K562 (cell line): ENCODE data around the gene CYP2A6. TPM values are rescaled to one million over a fixed set of nuclear protein-coding genes. Genes with fewer than 3 reads are reported as not detected.

Experiments used
- BMI1 ChIP-seq: fragments of 150-350 bp; IDR thresholded peaks from 2 replicates; pipeline ENCODE4 v1.6.1; 2014; ENCODE audit warnings: low read length
- FOXP1 ChIP-seq: sonication (generic); formaldehyde crosslinking; IDR thresholded peaks from 2 replicates; pipeline ENCODE4 v1.8.0; 2022; ENCODE audit warnings: mild to moderate bottlenecking, missing genetic modification reagents
- GABPA ChIP-seq: fragments of 200-800 bp; sonication (Bioruptor generic); conservative IDR thresholded peaks from 2 replicates; pipeline ENCODE4 v1.6.1; 2016; ENCODE audit warnings: low read depth, missing genetic modification characterization, missing compliant biosample characterization
- GATAD2B ChIP-seq: fragments of 450-650 bp; IDR thresholded peaks from 2 replicates; pipeline ENCODE4 v1.6.1; 2017; ENCODE audit warnings: mild to moderate bottlenecking, borderline replicate concordance
- MCM5 ChIP-seq: fragments of 450-650 bp; IDR thresholded peaks from 2 replicates; pipeline ENCODE4 v1.6.1; 2016; ENCODE audit warnings: low read depth
- POLR2AphosphoS2 ChIP-seq: IDR thresholded peaks from 2 replicates; pipeline ENCODE4 v1.6.1; 2012; ENCODE audit warnings: low read length, improper control_type of control experiment
- POLR2G ChIP-seq: fragments of 200-400 bp; formaldehyde crosslinking; IDR thresholded peaks from 2 replicates; pipeline ENCODE4 v1.6.1; 2017; ENCODE audit warnings: low read depth, mild to moderate bottlenecking, antibody characterized with exemption, low read length, moderate library complexity
- RAD51 ChIP-seq: fragments of 450-650 bp; IDR thresholded peaks from 2 replicates; pipeline ENCODE4 v1.7.1; 2016; ENCODE audit warnings: low read depth, mild to moderate bottlenecking, borderline replicate concordance
- RNF2 ChIP-seq: sonication (generic); IDR thresholded peaks from 2 replicates; pipeline ENCODE4 v1.6.1; 2016
- SMAD4 ChIP-seq: fragments of 250-450 bp; sonication (Bioruptor Pico); conservative IDR thresholded peaks from 2 replicates; pipeline ENCODE4 v1.8.0; 2021; ENCODE audit warnings: inconsistent platforms, mild to moderate bottlenecking, moderate library complexity
- SNIP1 ChIP-seq: fragments of 450-650 bp; IDR thresholded peaks from 2 replicates; pipeline ENCODE4 v1.7.1; 2017; ENCODE audit warnings: low read depth, mild to moderate bottlenecking
- TSC22D4 ChIP-seq: fragments of 450-650 bp; IDR thresholded peaks from 2 replicates; pipeline ENCODE4 v1.6.1; 2016; ENCODE audit warnings: missing genetic modification characterization, missing biosample characterization, control low read depth
- XRCC4 ChIP-seq: IDR thresholded peaks from one replicate; pipeline ENCODE4 v1.6.1; 2011; ENCODE audit not compliant: insufficient read depth, insufficient read length; ENCODE audit errors: extremely low read depth
- ZBED1 ChIP-seq: IDR thresholded peaks from 2 replicates; pipeline ENCODE4 v1.6.1; 2014
- ZKSCAN3 ChIP-seq: fragments of 250-450 bp; sonication (Bioruptor Pico); IDR thresholded peaks from 2 replicates; pipeline ENCODE4 v1.4.0; 2020
- polyA plus RNA-seq, 8 experiments: library from polyadenylated mRNA; depleted of rRNA in 4 of 8; stranded (reverse) in 5 of 8; unstranded in 3 of 8; fragments of >200 nt; fragmentation: Nextera tagmentation in 2 of 8; fragmentation: Illumina TruSeq in 1 of 8; extraction: Ambion mirVana in 2 of 8; extraction: Trizol in 1 of 8; gene quantifications; 2 replicates each; pipeline versions ENCODE4 v1.2.1 to v1.2.3, GENCODE V29; 2011 to 2014; ENCODE audit warnings: inconsistent platforms in 1 of 8, missing spikeins in 1 of 8
- total RNA-seq, 7 experiments: library from RNA; depleted of rRNA in 6 of 7; stranded (reverse); fragments of >200 nt in 6 of 7; fragmentation: Illumina TruSeq in 2 of 7; extraction: Trizol in 2 of 7; gene quantifications; 2 replicates each; pipeline versions ENCODE4 v1.2.1 to v1.2.3, GENCODE V29; 2011 to 2021; ENCODE audit warnings: low replicate concordance in 1 of 7
- TF ChIP-seq, protein P1 (sequence below): fragments of 200-800 bp; sonication (Bioruptor generic); IDR thresholded peaks from 2 replicates; pipeline ENCODE4 v1.6.1; 2017; ENCODE audit warnings: missing genetic modification characterization, missing compliant biosample characterization
- TF ChIP-seq, protein P2 (sequence below): fragments of 250-450 bp; sonication (Bioruptor Pico); IDR thresholded peaks from 2 replicates; pipeline ENCODE4 v1.8.0; 2022; ENCODE audit warnings: moderate library complexity, mild to moderate bottlenecking, inconsistent platforms
- TF ChIP-seq, protein P3 (sequence below): fragments of 250-450 bp; sonication (Bioruptor Pico); IDR thresholded peaks from 2 replicates; pipeline ENCODE4 v1.8.0; 2021; ENCODE audit warnings: moderate library complexity, mild to moderate bottlenecking, inconsistent platforms
- TF ChIP-seq, protein P4 (sequence below), 2 experiments: IDR thresholded peaks in 1 of 2; conservative IDR thresholded peaks in 1 of 2; 2 replicates each; pipeline ENCODE4 v1.6.1; 2016; ENCODE audit warnings: low read depth in 2 of 2, mild to moderate bottlenecking in 1 of 2, missing compliant biosample characterization in 1 of 2, missing genetic modification characterization in 1 of 2, moderate library complexity in 1 of 2
- TF ChIP-seq, protein P5 (sequence below): sonication (generic); formaldehyde crosslinking; IDR thresholded peaks from 2 replicates; pipeline ENCODE4 v1.8.1; 2022; ENCODE audit warnings: missing genetic modification reagents
- TF ChIP-seq, protein P6 (sequence below): fragments of 450-650 bp; IDR thresholded peaks from 2 replicates; pipeline ENCODE4 v1.6.1; 2016; ENCODE audit warnings: low read depth, mild to moderate bottlenecking, moderate library complexity

Gene CYP2A6
- total and polyA plus RNA-seq, 9 of the 15 experiments (the other 6 are each of a cell fraction or from before 2014, with no cell fraction given) = 0.31 TPM; not detected in 8

DNA sequence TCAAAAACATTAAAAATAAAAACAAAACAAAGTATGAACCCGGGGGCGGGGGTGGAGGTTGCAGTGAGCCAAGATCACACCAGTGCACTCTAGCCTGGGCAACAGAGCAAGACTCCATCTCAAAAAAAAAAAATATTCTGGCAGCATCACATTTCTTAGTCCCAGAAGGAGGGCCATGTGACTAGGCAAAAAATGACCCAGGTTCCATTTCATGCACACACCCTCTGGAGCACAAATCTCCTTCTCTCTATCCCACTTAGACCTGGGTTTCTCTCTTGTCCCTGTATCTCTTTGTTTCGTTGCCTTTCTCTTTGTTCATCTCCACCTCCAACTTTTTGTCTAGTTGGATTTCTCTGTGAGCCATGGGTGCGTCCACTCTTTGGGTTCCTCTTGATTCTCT, 37.9 kb upstream of the CYP2A6 start (continued):
- TF ChIP-seq, protein P1, sequence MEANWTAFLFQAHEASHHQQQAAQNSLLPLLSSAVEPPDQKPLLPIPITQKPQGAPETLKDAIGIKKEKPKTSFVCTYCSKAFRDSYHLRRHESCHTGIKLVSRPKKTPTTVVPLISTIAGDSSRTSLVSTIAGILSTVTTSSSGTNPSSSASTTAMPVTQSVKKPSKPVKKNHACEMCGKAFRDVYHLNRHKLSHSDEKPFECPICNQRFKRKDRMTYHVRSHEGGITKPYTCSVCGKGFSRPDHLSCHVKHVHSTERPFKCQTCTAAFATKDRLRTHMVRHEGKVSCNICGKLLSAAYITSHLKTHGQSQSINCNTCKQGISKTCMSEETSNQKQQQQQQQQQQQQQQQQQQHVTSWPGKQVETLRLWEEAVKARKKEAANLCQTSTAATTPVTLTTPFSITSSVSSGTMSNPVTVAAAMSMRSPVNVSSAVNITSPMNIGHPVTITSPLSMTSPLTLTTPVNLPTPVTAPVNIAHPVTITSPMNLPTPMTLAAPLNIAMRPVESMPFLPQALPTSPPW (CRISPR knock-in tag) = no peak
- TF ChIP-seq BMI1 (no peak), XRCC4 (no peak), ZBED1 (no peak), GABPA (no peak), FOXP1 (CRISPR knock-in tag) (no peak), SNIP1 (no peak), RNF2 (no peak), GATAD2B (no peak), SMAD4 (CRISPR knock-in tag) (no peak), RAD51 (peak; percentile 24; the same call in 1 of the 2 replicates), ZKSCAN3 (no peak), POLR2G (no peak), POLR2AphosphoS2 (no peak), MCM5 (no peak), TSC22D4 (tag) (no peak)
- TF ChIP-seq, protein P2, sequence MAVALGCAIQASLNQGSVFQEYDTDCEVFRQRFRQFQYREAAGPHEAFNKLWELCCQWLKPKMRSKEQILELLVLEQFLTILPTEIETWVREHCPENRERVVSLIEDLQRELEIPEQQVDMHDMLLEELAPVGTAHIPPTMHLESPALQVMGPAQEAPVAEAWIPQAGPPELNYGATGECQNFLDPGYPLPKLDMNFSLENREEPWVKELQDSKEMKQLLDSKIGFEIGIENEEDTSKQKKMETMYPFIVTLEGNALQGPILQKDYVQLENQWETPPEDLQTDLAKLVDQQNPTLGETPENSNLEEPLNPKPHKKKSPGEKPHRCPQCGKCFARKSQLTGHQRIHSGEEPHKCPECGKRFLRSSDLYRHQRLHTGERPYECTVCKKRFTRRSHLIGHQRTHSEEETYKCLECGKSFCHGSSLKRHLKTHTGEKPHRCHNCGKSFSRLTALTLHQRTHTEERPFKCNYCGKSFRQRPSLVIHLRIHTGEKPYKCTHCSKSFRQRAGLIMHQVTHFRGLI (CRISPR knock-in tag) = no peak
- TF ChIP-seq, protein P3, sequence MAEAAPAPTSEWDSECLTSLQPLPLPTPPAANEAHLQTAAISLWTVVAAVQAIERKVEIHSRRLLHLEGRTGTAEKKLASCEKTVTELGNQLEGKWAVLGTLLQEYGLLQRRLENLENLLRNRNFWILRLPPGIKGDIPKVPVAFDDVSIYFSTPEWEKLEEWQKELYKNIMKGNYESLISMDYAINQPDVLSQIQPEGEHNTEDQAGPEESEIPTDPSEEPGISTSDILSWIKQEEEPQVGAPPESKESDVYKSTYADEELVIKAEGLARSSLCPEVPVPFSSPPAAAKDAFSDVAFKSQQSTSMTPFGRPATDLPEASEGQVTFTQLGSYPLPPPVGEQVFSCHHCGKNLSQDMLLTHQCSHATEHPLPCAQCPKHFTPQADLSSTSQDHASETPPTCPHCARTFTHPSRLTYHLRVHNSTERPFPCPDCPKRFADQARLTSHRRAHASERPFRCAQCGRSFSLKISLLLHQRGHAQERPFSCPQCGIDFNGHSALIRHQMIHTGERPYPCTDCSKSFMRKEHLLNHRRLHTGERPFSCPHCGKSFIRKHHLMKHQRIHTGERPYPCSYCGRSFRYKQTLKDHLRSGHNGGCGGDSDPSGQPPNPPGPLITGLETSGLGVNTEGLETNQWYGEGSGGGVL (CRISPR knock-in tag) = no peak
- TF ChIP-seq, protein P4, sequence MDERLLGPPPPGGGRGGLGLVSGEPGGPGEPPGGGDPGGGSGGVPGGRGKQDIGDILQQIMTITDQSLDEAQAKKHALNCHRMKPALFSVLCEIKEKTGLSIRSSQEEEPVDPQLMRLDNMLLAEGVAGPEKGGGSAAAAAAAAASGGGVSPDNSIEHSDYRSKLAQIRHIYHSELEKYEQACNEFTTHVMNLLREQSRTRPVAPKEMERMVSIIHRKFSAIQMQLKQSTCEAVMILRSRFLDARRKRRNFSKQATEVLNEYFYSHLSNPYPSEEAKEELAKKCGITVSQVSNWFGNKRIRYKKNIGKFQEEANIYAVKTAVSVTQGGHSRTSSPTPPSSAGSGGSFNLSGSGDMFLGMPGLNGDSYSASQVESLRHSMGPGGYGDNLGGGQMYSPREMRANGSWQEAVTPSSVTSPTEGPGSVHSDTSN (CRISPR knock-in tag; IDR thresholded peaks at IDR 0.05; ENCODE audit: low read depth) = no peak
- TF ChIP-seq, protein P4 (tag; conservative IDR thresholded peaks at IDR 0.05; ENCODE audit: low read depth) = no peak
- TF ChIP-seq, protein P5, sequence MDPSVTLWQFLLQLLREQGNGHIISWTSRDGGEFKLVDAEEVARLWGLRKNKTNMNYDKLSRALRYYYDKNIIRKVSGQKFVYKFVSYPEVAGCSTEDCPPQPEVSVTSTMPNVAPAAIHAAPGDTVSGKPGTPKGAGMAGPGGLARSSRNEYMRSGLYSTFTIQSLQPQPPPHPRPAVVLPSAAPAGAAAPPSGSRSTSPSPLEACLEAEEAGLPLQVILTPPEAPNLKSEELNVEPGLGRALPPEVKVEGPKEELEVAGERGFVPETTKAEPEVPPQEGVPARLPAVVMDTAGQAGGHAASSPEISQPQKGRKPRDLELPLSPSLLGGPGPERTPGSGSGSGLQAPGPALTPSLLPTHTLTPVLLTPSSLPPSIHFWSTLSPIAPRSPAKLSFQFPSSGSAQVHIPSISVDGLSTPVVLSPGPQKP (CRISPR knock-in tag) = no peak
- TF ChIP-seq, protein P6, sequence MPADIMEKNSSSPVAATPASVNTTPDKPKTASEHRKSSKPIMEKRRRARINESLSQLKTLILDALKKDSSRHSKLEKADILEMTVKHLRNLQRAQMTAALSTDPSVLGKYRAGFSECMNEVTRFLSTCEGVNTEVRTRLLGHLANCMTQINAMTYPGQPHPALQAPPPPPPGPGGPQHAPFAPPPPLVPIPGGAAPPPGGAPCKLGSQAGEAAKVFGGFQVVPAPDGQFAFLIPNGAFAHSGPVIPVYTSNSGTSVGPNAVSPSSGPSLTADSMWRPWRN = no peak
